HepG2 (cell line): ENCODE measurements around the gene NCBP3. TPM values are rescaled to one million over a fixed set of nuclear protein-coding genes. Genes with fewer than 3 reads are reported as not detected.

Experiments used
- ATAC-seq: fragments of 200-7000 bp; cut with Tn5 transposase; 3 replicates; pipeline ENCODE4 v1.9.1; 2020; ENCODE audit warnings: mild to moderate bottlenecking, moderate library complexity
- BruUV-seq: library from RNA; stranded (reverse); fragments of 400-500 nt; replicated peaks from 2 replicates; lab custom pipeline; 2021; lab: Mats Ljungman, UMichigan
- CTCF ChIA-PET: fragments of 300-600 bp; formaldehyde crosslinking; extraction: SDS; loops from one replicate; lab custom pipeline; 2021; ENCODE audit warnings: low total read pairs, inconsistent platforms, low intra/inter-chr PET ratio; lab: Yijun Ruan, JAX
- POLR2A ChIA-PET: fragments of 350-600 bp; sonication (Branson Sonifier 250); formaldehyde crosslinking; loops from one replicate; lab custom pipeline; 2020; ENCODE audit warnings: antibody characterized with exemption, inconsistent platforms; lab: Yijun Ruan, JAX
- DNase-seq: peaks from one replicate; pipeline ENCODE4 v3.0.0-alpha.2; 2015; ENCODE audit warnings: low spot score
- FAIRE-seq: peaks from 3 replicates; lab custom pipeline; 2011; peaks lifted over from hg19 to GRCh38; lab: Jason Lieb, UNC
- H2AFZ ChIP-seq: one replicate; pipeline ENCODE4 v1.6.1; 2011; ENCODE audit warnings: low read length, inconsistent platforms
- H3K27ac ChIP-seq: fragments of 300-600 bp; 3 replicates; pipeline ENCODE4 v1.8.0; 2011; ENCODE audit warnings: mixed run types, mild to moderate bottlenecking, mixed read lengths, low read length, inconsistent platforms; ENCODE audit not compliant: insufficient read depth; ENCODE audit errors: extremely low read length
- H3K27me3 ChIP-seq, 2 experiments: fragments of 200-600 bp in 1 of 2; 2 replicates in 1 of 2; 3 replicates in 1 of 2; pipeline versions ENCODE4 v1.6.0 to v1.8.0; 2011; ENCODE audit warnings: low read length in 2 of 2, mild to moderate bottlenecking in 2 of 2, moderate library complexity in 2 of 2, inconsistent platforms in 1 of 2; ENCODE audit not compliant: insufficient read depth in 2 of 2, control insufficient read depth in 1 of 2
- H3K36me3 ChIP-seq, 2 experiments: fragments of 200-600 bp in 1 of 2; replicated peaks in 1 of 2; 2 replicates in 1 of 2; 3 replicates in 1 of 2; pipeline versions ENCODE4 v1.5.1 to v1.8.0; 2011; ENCODE audit warnings: low read length in 2 of 2, inconsistent platforms in 1 of 2; ENCODE audit not compliant: insufficient read depth in 2 of 2, control insufficient read depth in 1 of 2
- H3K4me1 ChIP-seq: 2 replicates; pipeline ENCODE4 v1.5.1; 2012; ENCODE audit warnings: low read length, inconsistent platforms; ENCODE audit not compliant: insufficient read depth
- H3K4me2 ChIP-seq: 2 replicates; pipeline ENCODE4 v1.6.0; 2011; ENCODE audit warnings: low read depth, low read length, inconsistent platforms
- H3K4me3 ChIP-seq, 3 experiments: fragments of 200-600 bp in 1 of 3; sonication (generic), shearing (Covaris generic) in 1 of 3; replicated peaks in 1 of 3; 2 replicates each; pipeline ENCODE4 v1.5.1; 2011 to 2016; ENCODE audit warnings: low read length in 3 of 3, inconsistent platforms in 2 of 3, low read depth in 2 of 3, mild to moderate bottlenecking in 2 of 3, control low read depth in 1 of 3, mixed read lengths in 1 of 3; ENCODE audit not compliant: insufficient read depth in 1 of 3
- H3K79me2 ChIP-seq: one replicate; pipeline ENCODE4 v1.6.1; 2011; ENCODE audit warnings: low read length, inconsistent platforms; ENCODE audit not compliant: insufficient read depth
- H3K9ac ChIP-seq: 2 replicates; pipeline ENCODE4 v1.6.0; 2011; ENCODE audit warnings: mild to moderate bottlenecking, low read depth, low read length, inconsistent platforms; ENCODE audit not compliant: insufficient read depth
- H3K9me3 ChIP-seq: 2 replicates; pipeline ENCODE4 v1.5.1; 2012; ENCODE audit warnings: mild to moderate bottlenecking, low read length
- H4K20me1 ChIP-seq: 2 replicates; pipeline ENCODE4 v1.6.0; 2011; ENCODE audit warnings: inconsistent platforms, mild to moderate bottlenecking, low read length, moderate library complexity; ENCODE audit not compliant: insufficient read depth
- ARID2 ChIP-seq: sonication (generic); formaldehyde crosslinking; IDR thresholded peaks from 2 replicates; pipeline ENCODE4 v1.8.1; 2022; ENCODE audit warnings: mild to moderate bottlenecking, missing genetic modification reagents, borderline replicate concordance
- CEBPZ ChIP-seq: IDR thresholded peaks from 2 replicates; pipeline ENCODE4 v1.6.1; 2012; ENCODE audit warnings: low read length, improper control_type of control experiment
- ETV5 ChIP-seq: IDR thresholded peaks from 2 replicates; pipeline ENCODE4 v1.6.1; 2018; ENCODE audit warnings: missing biosample characterization, missing genetic modification reagents, inconsistent platforms, borderline replicate concordance
- KMT2A ChIP-seq: sonication (generic); formaldehyde crosslinking; IDR thresholded peaks from 2 replicates; pipeline ENCODE4 v1.4.0; 2020; ENCODE audit warnings: missing genetic modification reagents
- NR2F1 ChIP-seq, 2 experiments: fragments of 450-650 bp in 1 of 2; formaldehyde crosslinking in 1 of 2; IDR thresholded peaks; 2 replicates each; pipeline versions ENCODE4 v1.5.0 to v1.6.1; 2016 to 2020; ENCODE audit warnings: mild to moderate bottlenecking in 1 of 2, missing compliant biosample characterization in 1 of 2, missing genetic modification reagents in 1 of 2, moderate library complexity in 1 of 2
- PHF8 ChIP-seq: sonication (generic); formaldehyde crosslinking; IDR thresholded peaks from 2 replicates; pipeline ENCODE4 v1.5.0; 2020; ENCODE audit warnings: missing genetic modification reagents
- REPIN1 ChIP-seq: sonication (generic); formaldehyde crosslinking; IDR thresholded peaks from 2 replicates; pipeline ENCODE4 v1.8.0; 2022; ENCODE audit warnings: missing genetic modification reagents, low read depth, mild to moderate bottlenecking, borderline replicate concordance
- RXRA ChIP-seq: sonication (generic); formaldehyde crosslinking; IDR thresholded peaks from 2 replicates; pipeline ENCODE4 v1.5.1; 2020; ENCODE audit warnings: missing genetic modification reagents
- ZNF746 ChIP-seq: sonication (generic); formaldehyde crosslinking; IDR thresholded peaks from 2 replicates; pipeline ENCODE4 v1.8.0; 2022; ENCODE audit warnings: mild to moderate bottlenecking, missing genetic modification reagents
- ZSCAN20 ChIP-seq: sonication (generic); formaldehyde crosslinking; IDR thresholded peaks from 2 replicates; pipeline ENCODE4 v1.4.0; 2020; ENCODE audit warnings: missing genetic modification reagents, mild to moderate bottlenecking, borderline replicate concordance
- WGBS: methylation state at CpG from one replicate; pipeline ENCODE4 v1.1.6; 2017; ENCODE audit warnings: low lambda C conversion rate; 5-methylcytosine and 5-hydroxymethylcytosine counted together
- in situ Hi-C: cut with HindIII; loops from 2 replicates; pipeline ENCODE4 v1.10.0; 2017; ENCODE audit warnings: low pct_unique_long_range_greater_than_20kb; ENCODE audit not compliant: extremely low pct_ligation_motif_present
- intact Hi-C: fragments of 100-400 bp; cut with micrococcal nuclease; formaldehyde crosslinking; loops from one replicate; pipeline ENCODE4 v1.10.0; 2022; ENCODE audit not compliant: unreplicated experiment
- polyA plus RNA-seq, 8 experiments: library from polyadenylated mRNA; depleted of rRNA in 3 of 8; stranded (reverse) in 7 of 8; unstranded in 1 of 8; fragments of >200 nt; fragmentation: Illumina TruSeq in 4 of 8; extraction: Trizol in 4 of 8; gene quantifications; 2 replicates each; pipeline versions ENCODE4 v1.2.1 to v1.2.3, GENCODE V29; 2011 to 2016; ENCODE audit warnings: low read depth in 4 of 8, missing spikeins in 1 of 8, mixed read lengths in 1 of 8; ENCODE audit not compliant: insufficient read depth in 1 of 8
- total RNA-seq, 5 experiments: library from RNA; depleted of rRNA; stranded (reverse); fragments of >200 nt; fragmentation: Illumina TruSeq; extraction: Trizol; gene quantifications; 2 replicates each; pipeline ENCODE4 v1.2.3, GENCODE V29; 2016; ENCODE audit warnings: low read depth in 1 of 5

NCBP3 gene
- total and polyA plus RNA-seq, 2 of the 13 experiments (the other 11 are each of a cell fraction or from before 2014, with no cell fraction given), result 19.5 to 24.8 TPM

- in situ Hi-C loops, result no loop called here
- intact Hi-C loops, result no loop called here
- POLR2A ChIA-PET, result no interaction called here
These were observed 13.9 kb upstream of the NCBP3 start for GRCh38 chr17:3859940-3860339.

More at GRCh38 chr17:3859940-3860339, 13.9 kb upstream of the NCBP3 start:
- no peak for ATAC-seq
- Histone ChIP-seq H3K27me3 (0 out of 5 replicates have a peak, but pooled peaks cover 0 to 2% of the 10 kb centered on the region in 2 experiments), H4K20me1 (no peaks in the 10 kb centered on the region), H3K4me2 (no peak overlapping the region)
- no peak for TF ChIP-seq PHF8 (CRISPR knock-in tag)
- no peak for TF ChIP-seq ARID2
- no peak for TF ChIP-seq RXRA
- TF ChIP-seq ETV5 (CRISPR knock-in tag), result no peak
- TF ChIP-seq NR2F1 (CRISPR knock-in tag; IDR thresholded peaks at IDR 0.05), result no peak
- no peak for TF ChIP-seq ZSCAN20 (CRISPR knock-in tag)
- no peak for TF ChIP-seq KMT2A
- TF ChIP-seq REPIN1 (CRISPR knock-in tag), result no peak
- TF ChIP-seq CEBPZ, result no peak
- TF ChIP-seq ZNF746 (CRISPR knock-in tag), result no peak
- TF ChIP-seq, all 625 proteins: peak for 0
- BruUV-seq, result no TSS peak
- no peak overlapping the region for H2AFZ ChIP-seq
- H3K9me3 ChIP-seq, result no peaks in the 10 kb centered on the region
- H3K27ac ChIP-seq, result no peak overlapping the region
- CTCF ChIA-PET, result no interaction called here
- 93% methylated on average over 5 of the region's 9 CpGs for WGBS
- no peaks in the 10 kb centered on the region for H3K79me2 ChIP-seq
- FAIRE-seq (no peak), DNase-seq (no peak)
- H3K9ac ChIP-seq, result no peak overlapping the region
- no peak overlapping the region for H3K4me3 ChIP-seq
- H3K4me1 ChIP-seq, result peaks cover 12% of the 10 kb centered on the region
- H3K36me3 ChIP-seq, result no peaks in the 10 kb centered on the region; a peak in 1 of 5 replicates
